ENCODE measurements around the gene FOXC1.

GRCh38 chr6:1639430-1639829 lies 29.7 kb downstream of the FOXC1 start:
- TF ChIP-seq CTCF (IDR thresholded peaks at IDR 0.05) (no peak), POLR2A (IDR thresholded peaks at IDR 0.05; ENCODE audit: low read length) (no peak), SREBF2 (IDR thresholded peaks at IDR 0.05) (no peak), USF2 (IDR thresholded peaks at IDR 0.05) (no peak), EP300 (IDR thresholded peaks at IDR 0.05) (no peak), MAX (IDR thresholded peaks at IDR 0.05) (no peak), CHD4 (IDR thresholded peaks at IDR 0.05; ENCODE audit: borderline replicate concordance) (no peak), CBX2 (IDR thresholded peaks at IDR 0.05; ENCODE audit: borderline replicate concordance, low read depth) (no peak), RFX5 (IDR thresholded peaks at IDR 0.05) (no peak), RARB (CRISPR knock-in tag; IDR thresholded peaks at IDR 0.05) (no peak), GATA3 (IDR thresholded peaks at IDR 0.05; ENCODE audit: borderline replicate concordance) (no peak), MAZ (IDR thresholded peaks at IDR 0.05; ENCODE audit: borderline replicate concordance, low read depth, low read length) (no peak), CBX8 (IDR thresholded peaks at IDR 0.05) (no peak), POLR2AphosphoS2 (conservative IDR thresholded peaks at IDR 0.05; ENCODE audit: low read length) (no peak)
